IPS-15b (cell line): ENCODE data around the gene TOPAZ1.

Experiments
- H3K27me3 ChIP-seq: one replicate; pipeline ENCODE4 v1.6.1; 2013; ENCODE audit warnings: low read length; ENCODE audit not compliant: control insufficient read depth, insufficient read depth
- H3K36me3 ChIP-seq: one replicate; pipeline ENCODE4 v1.6.1; 2013; ENCODE audit warnings: low read length; ENCODE audit not compliant: control insufficient read depth, insufficient read depth
- H3K4me1 ChIP-seq: one replicate; pipeline ENCODE4 v1.6.1; 2013; ENCODE audit warnings: mild to moderate bottlenecking, low read length; ENCODE audit not compliant: control insufficient read depth, insufficient read depth
- H3K4me3 ChIP-seq: one replicate; pipeline ENCODE4 v1.5.1; 2013; ENCODE audit warnings: low read depth, low read length
- H3K9ac ChIP-seq: one replicate; pipeline ENCODE4 v1.6.1; 2013; ENCODE audit warnings: low read depth, mild to moderate bottlenecking, low read length
- H3K9me3 ChIP-seq: one replicate; pipeline ENCODE4 v1.6.1; 2013; ENCODE audit warnings: mild to moderate bottlenecking, low read length; ENCODE audit not compliant: control insufficient read depth, insufficient read depth

Gene TOPAZ1

GRCh38 chr3:44365952-44366351 lies 124.3 kb downstream of the TOPAZ1 start:
- no peak overlapping the region for H3K9ac ChIP-seq
- H3K27me3 ChIP-seq: no peaks in the 10 kb centered on the region
- no peaks in the 10 kb centered on the region for H3K36me3 ChIP-seq
- no peaks in the 10 kb centered on the region for H3K4me1 ChIP-seq
- no peak overlapping the region for H3K4me3 ChIP-seq
- no peaks in the 10 kb centered on the region for H3K9me3 ChIP-seq

GRCh38 chr3:44375450-44375849 lies 133.8 kb downstream of the TOPAZ1 start:
- Histone ChIP-seq H3K4me1 (no peaks in the 10 kb centered on the region), H3K36me3 (peaks cover 4% of the 10 kb centered on the region), H3K4me3 (no peak overlapping the region), H3K27me3 (no peaks in the 10 kb centered on the region), H3K9ac (no peak overlapping the region), H3K9me3 (no peaks in the 10 kb centered on the region)
